PC-3 (cell line): ENCODE measurements around the gene LBR. TPM values are rescaled to one million over a fixed set of nuclear protein-coding genes. Genes with fewer than 3 reads are reported as not detected.

Experiments used
- ATAC-seq: fragments of 200-7000 bp; cut with Tn5 transposase; 2 replicates; pipeline ENCODE4 v1.9.1; 2020; ENCODE audit warnings: mild to moderate bottlenecking, moderate library complexity
- BruUV-seq: library from RNA; stranded (reverse); fragments of 400-500 nt; replicated peaks from 2 replicates; lab custom pipeline; 2021; lab: Mats Ljungman, UMichigan
- CTCF ChIA-PET: fragments of 300-600 bp; sonication (Branson Sonifier 250); formaldehyde crosslinking; loops from one replicate; lab custom pipeline; 2022; ENCODE audit warnings: antibody characterized with exemption; lab: Charles Lee
- POLR2A ChIA-PET: fragments of 300-600 bp; sonication (Branson Sonifier 250); formaldehyde crosslinking; loops from one replicate; lab custom pipeline; 2022; ENCODE audit warnings: antibody characterized with exemption; ENCODE audit not compliant: unreplicated experiment; lab: Charles Lee
- DNase-seq: peaks from one replicate; pipeline ENCODE4 v3.0.0-alpha.2; 2015
- H2AFZ ChIP-seq: fragments of 300-600 bp; sonication (generic); 2 replicates; pipeline ENCODE4 v1.6.0; 2016; ENCODE audit warnings: antibody characterized with exemption, low read length
- H3F3A ChIP-seq: fragments of 300-600 bp; sonication (generic); one replicate; pipeline ENCODE4 v1.6.0; 2017; ENCODE audit warnings: antibody characterized with exemption, low read length, control low read depth, mild to moderate bottlenecking; ENCODE audit not compliant: unreplicated experiment
- H3K27ac ChIP-seq: fragments of 300-600 bp; sonication (generic); 2 replicates; pipeline ENCODE4 v1.5.1; 2016; ENCODE audit warnings: mild to moderate bottlenecking, low read length
- H3K27me3 ChIP-seq: fragments of 300-600 bp; sonication (generic); 2 replicates; pipeline ENCODE4 v1.6.1; 2016; ENCODE audit warnings: low read length, mixed read lengths
- H3K36me3 ChIP-seq: fragments of 300-600 bp; sonication (generic); 2 replicates; pipeline ENCODE4 v1.6.1; 2016; ENCODE audit warnings: low read depth, mixed run types, low read length, mixed read lengths
- H3K4me1 ChIP-seq: fragments of 300-600 bp; sonication (generic); 2 replicates; pipeline ENCODE4 v1.5.1; 2016; ENCODE audit warnings: low read length; ENCODE audit not compliant: insufficient read depth
- H3K4me2 ChIP-seq: fragments of 300-600 bp; sonication (generic); 2 replicates; pipeline ENCODE4 v1.6.0; 2016; ENCODE audit warnings: low read length
- H3K4me3 ChIP-seq: fragments of 300-600 bp; sonication (generic); 2 replicates; pipeline ENCODE4 v1.5.1; 2016; ENCODE audit warnings: mild to moderate bottlenecking, low read length, mixed read lengths
- H3K79me2 ChIP-seq: fragments of 300-600 bp; sonication (generic); 2 replicates; pipeline ENCODE4 v1.6.1; 2017; ENCODE audit warnings: low read length, mixed read lengths
- H3K9ac ChIP-seq: fragments of 300-600 bp; sonication (generic); 2 replicates; pipeline ENCODE4 v1.6.0; 2016; ENCODE audit warnings: mild to moderate bottlenecking, low read length
- H3K9me2 ChIP-seq: fragments of 300-600 bp; sonication (generic); replicated peaks from 2 replicates; pipeline ENCODE4 v1.6.1; 2016; ENCODE audit warnings: mixed run types, low read length, mixed read lengths
- H3K9me3 ChIP-seq: fragments of 300-600 bp; sonication (generic); 2 replicates; pipeline ENCODE4 v1.6.1; 2016; ENCODE audit warnings: low read length, mixed read lengths
- H4K20me1 ChIP-seq: fragments of 300-600 bp; sonication (generic); 2 replicates; pipeline ENCODE4 v1.6.1; 2016; ENCODE audit warnings: low read length, mixed read lengths
- CTCF ChIP-seq: fragments of 300-600 bp; sonication (generic); conservative IDR thresholded peaks from 2 replicates; pipeline ENCODE4 v1.5.1; 2017; ENCODE audit warnings: antibody characterized with exemption, low read depth, mild to moderate bottlenecking, low read length
- EZH2 ChIP-seq: fragments of 300-600 bp; sonication (generic); IDR thresholded peaks from one replicate; pipeline ENCODE4 v1.6.1; 2017; ENCODE audit warnings: antibody characterized with exemption, mild to moderate bottlenecking, low read length; ENCODE audit not compliant: unreplicated experiment
- EZH2phosphoT487 ChIP-seq: fragments of 300-600 bp; sonication (generic); IDR thresholded peaks from 2 replicates; pipeline ENCODE4 v1.6.1; 2018; ENCODE audit warnings: mild to moderate bottlenecking, antibody characterized with exemption, low read length, borderline replicate concordance
- intact Hi-C: fragments of 100-400 bp; cut with micrococcal nuclease; formaldehyde crosslinking; loops from 2 replicates; pipeline ENCODE4 v1.9.0; 2023
- total RNA-seq: library from RNA; depleted of rRNA; stranded (reverse); fragments of >200 nt; gene quantifications from 2 replicates; pipeline ENCODE4 v1.2.3, GENCODE V29; 2014

LBR gene
- total RNA-seq, 1 experiment from 2014 or later = 35.1 TPM

GRCh38 chr1:225449261-225449660 is 21.4 kb upstream of the LBR start:
- Histone ChIP-seq H3K9ac (no peak overlapping the region), H4K20me1 (no peaks in the 10 kb centered on the region), H3K27ac (peak overlapping the region; percentile 43), H3K4me3 (no peak overlapping the region), H3K79me2 (no peaks in the 10 kb centered on the region), H2AFZ (peak overlapping the region; percentile 44; the same call in 1 of the 2 replicates), H3K4me2 (peak overlapping the region; percentile 61), H3K9me2 (no peaks in the 10 kb centered on the region), H3K9me3 (no peaks in the 10 kb centered on the region), H3K36me3 (no peaks in the 10 kb centered on the region), H3F3A (no peaks in the 10 kb centered on the region), H3K27me3 (no peaks in the 10 kb centered on the region), H3K4me1 (peaks cover 63% of the 10 kb centered on the region)
- POLR2A ChIA-PET = interaction anchor here (0.6 kb wide), 1 partner anchor 14 kb away, joined by 4 read pairs; no protein-coding TSS in a partner anchor
- intact Hi-C loops = no loop called here
- DNase-seq (peak; percentile 96), ATAC-seq (peak; percentile 91)
- no peak for TF ChIP-seq EZH2phosphoT487
- BruUV-seq = no TSS peak
- CTCF ChIA-PET = interaction anchor here (0.5 kb wide), 1 partner anchor 32 kb away, joined by 4 read pairs; no protein-coding TSS in a partner anchor

- intact Hi-C loops = no loop called here
- DNase-seq (no peak), ATAC-seq (no peak)
- H4K20me1 ChIP-seq = no peaks in the 10 kb centered on the region
- no peak overlapping the region for H3K27ac ChIP-seq
- no peaks in the 10 kb centered on the region for H3K36me3 ChIP-seq
- CTCF ChIA-PET = no interaction called here
- peaks cover 54% of the 10 kb centered on the region for H3K4me1 ChIP-seq
- H3K4me2 ChIP-seq = no peak overlapping the region
- BruUV-seq = no TSS peak
- H3K4me3 ChIP-seq = no peak overlapping the region
- no peaks in the 10 kb centered on the region for H3K9me2 ChIP-seq
- H3K9ac ChIP-seq = no peak overlapping the region
- H3K27me3 ChIP-seq = no peaks in the 10 kb centered on the region
- POLR2A ChIA-PET = interaction anchor here (0.5 kb wide), 1 partner anchor 20 kb away, joined by 7 read pairs; no protein-coding TSS in a partner anchor
- H3K9me3 ChIP-seq = no peaks in the 10 kb centered on the region
- no peaks in the 10 kb centered on the region for H3K79me2 ChIP-seq
- no peak overlapping the region for H2AFZ ChIP-seq
- TF ChIP-seq EZH2phosphoT487 (no peak), CTCF (no peak), EZH2 (no peak)
- H3F3A ChIP-seq = no peaks in the 10 kb centered on the region
Observed at GRCh38 chr1:225448146-225448805, 20.4 kb upstream of the LBR start.

- Histone ChIP-seq H3K9ac (no peak overlapping the region), H3K9me2 (no peaks in the 10 kb centered on the region), H3K4me2 (no peak overlapping the region), H4K20me1 (no peaks in the 10 kb centered on the region), H3K9me3 (no peaks in the 10 kb centered on the region), H3F3A (no peaks in the 10 kb centered on the region), H3K36me3 (no peaks in the 10 kb centered on the region), H3K27me3 (no peaks in the 10 kb centered on the region), H2AFZ (no peak overlapping the region), H3K4me3 (no peak overlapping the region), H3K27ac (no peak overlapping the region), H3K4me1 (peaks cover 52% of the 10 kb centered on the region), H3K79me2 (no peaks in the 10 kb centered on the region)
- intact Hi-C loops = no loop called here
- CTCF ChIA-PET = no interaction called here
- POLR2A ChIA-PET = interaction anchor here (0.6 kb wide), 1 partner anchor 662 kb away, joined by 5 read pairs; no protein-coding TSS in a partner anchor
- TF ChIP-seq CTCF (no peak), EZH2phosphoT487 (no peak), EZH2 (no peak)
- no peak for ATAC-seq
- BruUV-seq = no TSS peak
- DNase-seq = no peak
Observed at GRCh38 chr1:225447650-225448089, 19.8 kb upstream of the LBR start.
